HG03064 (cell line): Measurements from ENCODE around the gene EFHC2.

Experiments used
- ATAC-seq: cut with Tn5 transposase; IDR thresholded peaks from one replicate; pipeline ENCODE4 v1.9.1; 2021; ENCODE audit warnings: low read depth; ENCODE audit not compliant: unreplicated experiment

Gene EFHC2, protein sequence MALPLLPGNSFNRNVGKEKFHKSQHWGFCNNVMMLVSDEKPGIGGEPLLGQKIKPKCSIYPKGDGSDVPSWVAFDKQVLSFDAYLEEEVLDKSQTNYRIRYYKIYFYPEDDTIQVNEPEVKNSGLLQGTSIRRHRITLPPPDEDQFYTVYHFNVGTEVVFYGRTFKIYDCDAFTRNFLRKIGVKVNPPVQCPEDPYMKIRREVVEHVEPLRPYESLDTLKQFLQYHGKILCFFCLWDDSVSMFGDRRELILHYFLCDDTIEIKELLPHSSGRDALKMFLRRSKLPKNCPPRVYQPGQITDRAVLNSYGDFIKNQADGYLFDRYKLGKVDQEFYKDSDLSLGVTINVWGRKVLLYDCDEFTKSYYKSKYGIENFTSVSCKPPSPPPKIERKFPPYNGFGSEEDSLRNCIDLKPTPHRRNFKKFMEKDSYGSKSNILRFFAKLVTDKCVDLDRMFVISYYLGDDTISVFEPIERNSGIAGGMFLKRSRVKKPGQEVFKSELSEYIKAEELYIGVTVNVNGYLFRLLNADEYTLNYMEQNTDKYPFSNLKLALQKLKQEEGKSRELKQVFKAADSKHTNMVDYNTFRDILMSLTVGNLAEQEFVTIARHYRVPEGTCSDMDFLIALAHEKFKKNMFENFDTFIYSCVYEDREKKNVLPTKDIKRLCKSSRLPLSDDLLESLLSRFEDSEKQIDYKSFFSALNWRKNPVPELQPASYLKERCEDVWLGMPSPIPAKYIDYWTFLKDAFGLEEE

DNA sequence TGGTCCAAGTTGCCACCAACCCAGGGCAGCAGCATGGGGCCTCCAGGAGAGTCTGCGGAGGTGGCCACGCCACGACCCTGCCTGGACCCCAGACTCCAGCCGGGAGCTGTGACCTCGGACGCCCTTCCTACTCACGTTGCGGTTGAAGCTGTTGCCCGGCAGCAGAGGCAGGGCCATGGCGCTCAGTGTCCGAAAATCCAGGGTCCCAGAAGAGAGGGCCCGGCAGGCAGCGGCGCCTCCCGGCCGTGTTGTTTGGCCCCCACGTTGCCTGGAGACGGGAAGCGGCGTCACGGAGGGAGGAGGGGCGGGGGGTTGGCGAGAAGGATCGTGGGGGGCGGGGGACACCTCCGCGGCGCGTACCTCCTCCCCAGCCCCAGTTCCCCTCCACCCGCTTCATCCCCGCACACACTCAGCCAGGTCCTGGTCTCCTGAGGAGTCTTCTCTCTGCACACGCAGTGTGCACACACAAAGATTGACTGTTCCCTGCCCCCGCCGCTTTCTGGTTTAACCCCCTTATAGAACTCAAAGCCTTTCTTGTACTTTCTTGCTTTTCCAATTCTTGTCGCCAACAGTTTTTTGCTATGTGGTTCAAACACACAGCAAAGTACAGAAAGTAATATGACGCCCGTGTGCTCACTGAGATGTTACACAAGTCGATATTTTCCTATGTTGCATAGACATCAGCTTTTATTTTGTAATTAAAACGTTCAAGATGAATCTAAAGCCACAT, at the start of gene EFHC2:
EFHC2 (minus strand) TSS at position 261 of the 730 bp plus-strand sequence; CDS start at position 177, 84 bp downstream.
- ATAC-seq = no peak

DNA sequence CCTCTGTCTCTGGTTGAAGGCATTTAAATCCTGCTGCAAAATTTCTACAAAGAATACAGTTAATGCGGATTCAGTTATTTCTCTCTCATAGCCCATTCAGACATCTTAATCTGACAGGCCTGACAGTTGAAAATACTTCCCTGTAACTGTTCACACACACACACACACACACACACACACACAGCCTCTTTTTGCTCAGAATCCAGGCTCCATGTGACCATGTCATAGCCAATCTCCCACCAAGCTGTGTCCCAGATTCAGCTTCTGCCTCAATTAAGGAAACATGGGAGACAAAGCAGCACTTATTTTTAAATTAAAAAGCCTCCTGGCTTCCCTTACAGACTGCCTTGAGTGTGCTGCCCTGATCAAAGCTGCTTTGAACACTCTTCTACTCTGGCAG, 49.3 kb upstream of the EFHC2 start:
- no peak for ATAC-seq

- no peak for ATAC-seq
Measured at GRCh38 chrX:44384688-44385338, 41.3 kb upstream of the EFHC2 start.

DNA sequence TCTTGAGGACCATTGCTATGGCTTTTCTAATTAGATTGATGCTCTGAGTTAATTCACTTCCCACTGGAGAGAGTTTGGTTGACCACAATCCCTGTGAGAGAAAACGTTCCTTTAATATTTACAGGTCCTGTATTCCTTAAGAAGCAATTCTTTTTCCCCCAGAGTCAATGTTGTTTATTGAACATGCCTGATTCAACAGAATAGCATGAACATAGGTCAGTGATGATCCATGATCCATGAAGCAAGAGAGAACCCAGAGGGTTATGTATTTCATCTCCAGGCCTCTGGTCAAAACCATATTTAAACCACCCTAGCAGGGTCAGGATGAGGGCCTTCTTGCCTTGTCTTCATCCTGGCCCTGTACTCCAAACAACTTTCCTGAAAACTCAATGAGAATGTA, 39.4 kb upstream of the EFHC2 start:
- no peak for ATAC-seq

DNA sequence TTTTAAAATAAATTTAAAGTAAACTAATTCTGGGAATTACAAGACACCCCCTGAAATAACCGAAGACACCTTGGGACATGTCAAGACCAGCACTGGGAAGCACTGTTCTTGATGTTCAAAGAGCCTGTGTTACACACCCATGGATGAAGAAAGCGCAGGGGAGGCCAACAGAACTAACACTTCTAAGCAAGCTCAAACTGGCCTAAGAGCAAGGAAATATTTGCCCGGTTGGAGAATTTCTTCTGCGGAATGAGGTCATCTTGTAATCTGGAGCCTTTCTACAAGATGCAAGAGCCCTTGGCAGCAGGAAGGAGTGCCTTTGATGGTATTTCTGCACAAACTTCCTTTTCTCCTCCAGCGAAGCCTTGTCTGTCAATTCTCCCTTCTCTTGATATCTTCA, 9.3 kb upstream of the EFHC2 start:
- ATAC-seq = no peak

GRCh38 chrX:44349561-44349960, 6.1 kb upstream of the EFHC2 start:
- no peak for ATAC-seq

- ATAC-seq = no peak
Measured at GRCh38 chrX:44344687-44345086, 1.2 kb upstream of the EFHC2 start.

DNA sequence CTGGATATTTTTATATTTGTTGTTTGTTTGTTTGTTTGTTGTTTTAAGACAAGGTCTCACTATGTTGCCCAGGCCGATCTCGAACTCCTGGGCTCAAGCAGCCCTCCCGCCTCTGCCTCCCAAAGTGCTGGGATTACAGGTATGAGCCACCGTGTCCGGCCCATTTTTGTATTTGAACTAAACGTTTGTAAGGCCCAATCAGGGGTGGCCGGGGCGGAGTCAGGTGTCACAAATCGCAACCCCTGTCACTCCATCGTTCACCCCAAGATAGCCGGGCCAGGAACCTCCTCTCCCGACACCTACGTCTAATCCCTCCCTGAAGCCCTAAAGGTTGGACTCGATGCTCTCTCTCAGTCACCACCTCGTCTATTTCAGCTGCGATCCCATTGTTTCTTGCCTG, 722 bp upstream of the EFHC2 start:
- ATAC-seq = no peak

DNA sequence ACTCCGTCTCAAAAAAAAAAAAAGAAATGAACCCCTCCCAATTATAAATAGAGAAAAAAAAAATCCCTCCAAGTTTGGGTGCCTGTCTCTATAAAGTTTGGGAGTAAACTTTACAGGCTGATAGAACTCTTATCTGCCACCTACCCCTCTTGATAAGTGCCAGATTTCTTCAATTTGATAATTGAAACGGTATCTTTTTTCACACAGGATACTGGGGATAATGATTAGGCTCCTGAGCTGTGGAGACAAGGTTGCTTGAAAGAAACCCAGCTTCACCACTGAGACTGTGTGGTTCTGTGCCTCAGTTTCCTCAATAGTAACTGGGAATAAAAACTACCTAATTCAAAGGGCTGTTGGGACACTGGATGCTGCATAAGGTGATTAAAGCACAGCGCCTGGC, 606 bp downstream of the EFHC2 start:
- ATAC-seq = no peak

DNA sequence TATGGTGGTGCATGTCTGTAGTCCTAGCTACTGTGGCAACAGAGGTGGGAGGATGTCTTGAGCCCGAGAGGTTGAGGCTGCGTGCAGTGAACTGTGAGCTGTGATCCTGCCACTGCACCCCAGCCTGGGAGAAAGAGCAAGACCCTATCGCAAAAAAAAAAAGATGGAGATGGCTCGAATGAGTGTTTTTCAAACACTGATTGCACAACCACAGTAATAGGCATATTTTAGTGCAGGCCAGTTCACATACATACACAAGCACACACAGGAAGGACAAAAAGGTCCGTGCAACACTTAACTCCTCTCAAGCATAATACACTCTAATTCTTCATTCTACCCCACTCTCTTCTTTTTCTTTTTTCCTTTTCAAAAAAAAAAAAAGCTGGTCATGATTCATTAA, 5.1 kb downstream of the EFHC2 start:
- ATAC-seq = no peak

GRCh38 chrX:44332437-44332836, 11.0 kb downstream of the EFHC2 start:
- no peak for ATAC-seq

DNA sequence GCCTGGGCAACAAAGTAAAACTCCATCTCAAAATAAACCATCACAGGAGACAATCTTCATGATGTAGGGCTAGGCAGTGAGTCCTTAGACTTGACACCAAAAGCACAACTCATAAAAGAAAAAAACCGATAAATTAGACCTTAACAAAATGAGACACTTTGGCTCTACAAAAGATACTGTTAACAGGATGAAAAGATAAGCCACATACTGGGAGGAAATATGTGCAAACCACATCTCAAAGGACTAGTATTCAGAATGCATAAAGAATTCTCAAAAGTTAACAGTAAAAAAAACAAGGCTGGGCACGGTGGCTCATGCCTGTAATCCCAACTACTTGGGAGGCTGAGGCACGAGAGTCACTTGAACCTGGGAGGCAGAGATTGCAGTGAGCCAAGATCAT, 13.2 kb downstream of the EFHC2 start:
- no peak for ATAC-seq

DNA sequence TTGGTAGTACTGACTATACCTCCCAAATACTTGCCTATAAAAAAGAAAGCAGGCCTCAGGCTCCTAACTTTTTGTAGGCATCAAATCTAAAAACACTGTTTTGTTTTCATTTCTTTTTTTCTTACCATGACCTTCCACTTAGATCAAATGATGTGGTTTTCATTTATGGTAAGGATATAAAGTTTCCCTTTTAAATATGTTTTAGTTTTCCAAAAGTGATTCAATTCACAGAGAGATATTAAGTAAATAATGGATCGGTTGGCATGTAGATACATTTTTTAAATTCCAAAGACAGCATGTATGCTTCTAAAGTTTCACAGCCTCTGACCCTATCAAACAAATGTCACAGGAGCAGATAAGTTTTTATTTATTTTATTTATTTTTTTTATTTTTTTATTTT, 23.9 kb downstream of the EFHC2 start:
- ATAC-seq = no peak

- ATAC-seq = no peak
Measured at GRCh38 chrX:44317181-44317580, 26.3 kb downstream of the EFHC2 start.

DNA sequence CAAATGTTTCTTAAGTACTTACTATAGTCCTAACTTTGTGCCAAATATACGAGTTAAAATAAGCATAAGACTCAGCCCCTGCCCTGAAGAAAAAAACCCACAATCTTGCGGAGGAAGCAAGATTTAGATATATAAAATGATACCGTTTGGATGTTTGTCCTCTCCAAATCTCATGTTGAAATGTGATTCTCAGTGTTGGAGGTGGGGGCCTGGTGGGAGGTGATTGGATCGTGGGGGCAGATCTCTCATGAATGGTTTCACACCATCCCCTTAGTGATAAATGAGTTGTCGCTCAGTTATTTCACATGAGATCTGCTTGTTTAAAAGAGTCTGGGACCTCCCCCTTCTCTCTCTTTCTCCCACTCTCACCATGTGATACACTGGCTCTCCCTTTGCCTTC, 28.7 kb downstream of the EFHC2 start:
- no peak for ATAC-seq

GRCh38 chrX:44314259-44314734, 29.2 kb downstream of the EFHC2 start:
- no peak for ATAC-seq

DNA sequence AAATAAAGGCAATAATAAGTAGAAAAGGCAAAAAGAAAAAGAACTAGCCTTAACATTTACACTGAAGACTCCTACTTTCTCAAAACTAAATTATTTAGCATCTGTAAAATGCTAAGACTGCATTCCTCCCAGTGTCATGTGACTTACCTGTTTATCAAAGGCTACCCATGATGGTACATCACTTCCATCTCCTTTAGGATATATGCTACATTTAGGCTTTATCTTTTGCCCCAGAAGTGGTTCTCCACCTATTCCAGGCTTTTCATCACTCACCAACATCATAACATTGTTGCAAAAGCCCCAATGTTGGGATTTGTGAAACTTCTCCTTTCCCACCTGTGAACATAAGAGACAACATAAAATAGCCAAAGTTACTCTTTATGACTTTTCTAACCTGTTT, 31.1 kb downstream of the EFHC2 start:
- ATAC-seq = no peak

DNA sequence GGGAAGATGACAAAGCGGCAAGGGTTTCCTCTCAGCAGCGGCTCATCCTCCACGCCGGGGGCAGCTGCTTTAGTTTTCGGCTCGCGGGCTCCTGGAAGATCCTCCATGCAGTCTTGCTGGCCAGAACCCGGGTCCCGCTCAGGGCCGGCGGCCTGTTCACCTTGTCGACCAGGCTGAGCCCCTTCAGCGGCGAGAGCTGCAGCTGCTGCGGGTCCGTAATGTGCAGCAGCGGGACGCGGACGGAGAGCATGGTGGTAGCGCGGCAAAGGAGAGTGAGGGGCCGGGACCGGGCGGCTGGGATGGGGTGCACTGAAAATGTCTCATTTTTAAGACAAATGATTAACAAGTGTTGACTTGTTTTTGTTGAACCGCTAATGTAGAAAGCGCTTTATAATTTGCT, 33.2 kb downstream of the EFHC2 start:
- ATAC-seq = no peak

DNA sequence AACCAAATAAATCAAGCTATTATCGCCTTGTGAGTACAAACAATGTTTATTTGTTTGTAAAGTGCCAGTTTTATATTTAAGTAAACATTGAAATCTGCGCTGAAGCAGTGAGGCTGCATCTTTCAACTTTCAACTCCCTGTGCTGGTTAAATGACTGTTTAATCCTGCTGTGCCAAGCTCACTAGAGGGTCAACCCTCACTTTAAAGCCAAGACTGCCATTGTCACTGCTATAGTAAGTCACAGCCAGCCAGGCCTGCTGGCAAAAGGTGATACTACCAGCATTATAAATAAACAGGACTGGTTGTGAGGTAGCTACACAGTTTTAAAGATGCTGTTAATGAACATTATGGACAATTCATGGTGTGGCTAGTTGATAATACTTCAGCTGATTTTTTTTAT, 34.6 kb downstream of the EFHC2 start:
- ATAC-seq = no peak

GRCh38 chrX:44306356-44306755, 37.1 kb downstream of the EFHC2 start:
- no peak for ATAC-seq

- no peak for ATAC-seq
Measured at GRCh38 chrX:44305921-44306320, 37.6 kb downstream of the EFHC2 start.
